Measurements from ENCODE around the gene PJA2. TPM values are rescaled to one million over a fixed set of nuclear protein-coding genes. Genes with fewer than 3 reads are reported as not detected.
"Not testable (repeated sequence)": the region's sequence is repeated elsewhere in the genome, so short reads cannot be mapped to it uniquely, and the experiment has no call there.

PJA2 gene
- total RNA-seq, 2 experiments from 2014 or later: 72.2 to 75.6 TPM

DNA sequence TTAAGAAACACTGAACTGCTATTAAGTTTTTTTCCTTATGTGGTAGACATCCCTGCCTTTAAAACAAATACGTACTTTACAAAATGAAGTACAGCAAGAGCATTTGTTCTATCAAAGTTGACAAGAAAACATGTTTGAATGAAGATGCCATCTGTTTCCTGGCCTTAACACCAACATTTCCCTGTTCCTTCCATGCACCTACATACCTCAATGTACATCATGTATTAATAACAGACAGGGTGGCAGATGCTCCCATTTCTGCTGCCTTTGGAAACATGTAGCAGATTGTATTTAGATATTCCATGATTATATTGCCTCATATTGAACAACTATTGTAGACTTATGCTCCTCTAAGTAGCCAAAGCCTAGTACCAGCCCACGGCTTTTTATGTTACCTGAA is 104.4 kb downstream of the PJA2 start:
- Mint-ChIP-seq H3K4me3 (no peak overlapping the region), H3K36me3 (no peaks in the 10 kb centered on the region), H3K27me3 (no peaks in the 10 kb centered on the region), H3K4me1 (no peaks in the 10 kb centered on the region), H3K27ac (no peak overlapping the region), H3K9me3 (no peaks in the 10 kb centered on the region)
- ATAC-seq (ENCODE audit: low read depth): no peak
- DNase-seq: no peak
- POLR2A ChIA-PET: no interaction called here

GRCh38 chr5:109304309-109304708 is 105.5 kb downstream of the PJA2 start:
- ATAC-seq (ENCODE audit: low read depth) (no peak), DNase-seq (no peak)
- Mint-ChIP-seq H3K27ac (no peak overlapping the region), H3K4me3 (no peak overlapping the region), H3K27me3 (no peaks in the 10 kb centered on the region), H3K36me3 (no peaks in the 10 kb centered on the region), H3K4me1 (no peaks in the 10 kb centered on the region), H3K9me3 (no peaks in the 10 kb centered on the region)
- POLR2A ChIA-PET: no interaction called here

DNA sequence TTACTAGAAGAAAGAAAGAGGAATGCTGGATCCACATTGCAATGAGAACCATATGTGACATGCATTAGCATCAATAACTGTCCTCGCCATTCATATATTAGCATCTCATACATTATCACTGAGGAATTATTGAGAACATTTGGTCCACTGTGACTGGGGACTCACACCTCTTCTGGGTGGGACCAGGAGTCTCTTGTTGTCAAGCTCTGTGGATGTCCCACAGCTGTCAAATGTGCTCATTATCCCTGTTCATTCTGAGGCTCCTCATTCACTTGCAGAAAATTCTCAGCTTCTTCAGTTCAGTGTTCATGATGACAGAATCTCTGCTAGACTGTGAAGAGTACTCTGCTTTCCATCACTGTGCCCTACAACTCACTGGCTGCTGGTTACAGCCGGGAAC is 109.4 kb downstream of the PJA2 start:
- Mint-ChIP-seq H3K27ac (no peak overlapping the region), H3K27me3 (no peaks in the 10 kb centered on the region), H3K4me3 (no peak overlapping the region), H3K36me3 (no peaks in the 10 kb centered on the region), H3K4me1 (no peaks in the 10 kb centered on the region), H3K9me3 (no peaks in the 10 kb centered on the region)
- POLR2A ChIA-PET: no interaction called here
- ATAC-seq (ENCODE audit: low read depth) (no peak), DNase-seq (no peak)

- no peaks in the 10 kb centered on the region for H3K36me3 Mint-ChIP-seq
- no peak overlapping the region for H3K27ac Mint-ChIP-seq
- H3K27me3 Mint-ChIP-seq: no peaks in the 10 kb centered on the region
- POLR2A ChIA-PET: no interaction called here
- no peak for ATAC-seq (ENCODE audit: low read depth)
- DNase-seq: no peak
- H3K4me1 Mint-ChIP-seq: no peaks in the 10 kb centered on the region
- H3K4me3 Mint-ChIP-seq: no peak overlapping the region
- H3K9me3 Mint-ChIP-seq: no peaks in the 10 kb centered on the region
Observed at GRCh38 chr5:109299557-109299956, 110.2 kb downstream of the PJA2 start.

GRCh38 chr5:109298794-109299193 is 111.0 kb downstream of the PJA2 start:
- H3K27me3 Mint-ChIP-seq: no peaks in the 10 kb centered on the region
- no peak overlapping the region for H3K4me3 Mint-ChIP-seq
- no peaks in the 10 kb centered on the region for H3K4me1 Mint-ChIP-seq
- ATAC-seq (ENCODE audit: low read depth) (no peak), DNase-seq (no peak)
- H3K9me3 Mint-ChIP-seq: no peaks in the 10 kb centered on the region
- H3K36me3 Mint-ChIP-seq: no peaks in the 10 kb centered on the region
- no peak overlapping the region for H3K27ac Mint-ChIP-seq
- POLR2A ChIA-PET: no interaction called here

DNA sequence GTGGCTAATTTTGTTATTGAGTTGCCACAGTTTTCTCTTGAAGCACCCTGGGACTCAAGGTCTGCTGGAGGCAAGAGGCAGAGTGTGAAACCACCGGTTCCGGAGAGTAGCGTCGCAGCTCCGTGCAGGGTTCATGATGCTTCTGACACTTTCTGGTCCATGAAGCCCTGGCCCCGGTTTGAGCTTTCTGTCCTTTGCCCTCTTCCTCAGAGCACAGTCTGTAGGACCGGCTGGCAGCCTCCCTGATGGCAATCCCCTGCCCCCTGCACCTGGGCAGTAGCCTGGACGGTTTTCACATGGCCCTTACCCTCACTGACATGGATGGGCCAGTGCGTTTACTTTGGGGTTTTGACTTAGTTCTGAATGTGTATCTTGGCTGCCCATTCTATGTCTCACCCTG is 111.9 kb downstream of the PJA2 start:
- POLR2A ChIA-PET: no interaction called here
- H3K4me3 Mint-ChIP-seq: no peak overlapping the region
- H3K36me3 Mint-ChIP-seq: peaks cover 1% of the 10 kb centered on the region
- H3K9me3 Mint-ChIP-seq: peaks cover 2% of the 10 kb centered on the region
- ATAC-seq (ENCODE audit: low read depth) (no peak), DNase-seq (no peak)
- H3K4me1 Mint-ChIP-seq: no peaks in the 10 kb centered on the region
- no peak overlapping the region for H3K27ac Mint-ChIP-seq
- no peaks in the 10 kb centered on the region for H3K27me3 Mint-ChIP-seq

GRCh38 chr5:109291090-109291489 is 118.7 kb downstream of the PJA2 start:
- Mint-ChIP-seq H3K9me3 (peaks cover 8% of the 10 kb centered on the region), H3K36me3 (peaks cover 1% of the 10 kb centered on the region), H3K27ac (no peak overlapping the region), H3K4me1 (no peaks in the 10 kb centered on the region), H3K27me3 (no peaks in the 10 kb centered on the region), H3K4me3 (no peak overlapping the region)
- POLR2A ChIA-PET: no interaction called here
- no peak for DNase-seq
- no peak for ATAC-seq (ENCODE audit: low read depth)

GRCh38 chr5:109290231-109290630 is 119.5 kb downstream of the PJA2 start:
- no peak for ATAC-seq (ENCODE audit: low read depth)
- H3K27me3 Mint-ChIP-seq: no peaks in the 10 kb centered on the region
- peaks cover 12% of the 10 kb centered on the region for H3K9me3 Mint-ChIP-seq
- H3K27ac Mint-ChIP-seq: no peak overlapping the region
- H3K4me1 Mint-ChIP-seq: no peaks in the 10 kb centered on the region
- H3K4me3 Mint-ChIP-seq: no peak overlapping the region
- H3K36me3 Mint-ChIP-seq: peaks cover 1% of the 10 kb centered on the region
- DNase-seq: no peak
- POLR2A ChIA-PET: no interaction called here

- H3K4me3 Mint-ChIP-seq; POLR2A ChIA-PET; ATAC-seq (ENCODE audit: low read depth); H3K27ac Mint-ChIP-seq; H3K36me3 Mint-ChIP-seq; H3K27me3 Mint-ChIP-seq; H3K4me1 Mint-ChIP-seq; DNase-seq: not testable (repeated sequence)
- peaks cover 16% of the 10 kb centered on the region for H3K9me3 Mint-ChIP-seq
Observed at GRCh38 chr5:109286628-109287027, 123.1 kb downstream of the PJA2 start.
